ENCODE measurements around the gene GHRHR. TPM values are rescaled to one million over a fixed set of nuclear protein-coding genes. Genes with fewer than 3 reads are reported as not detected.

Gene GHRHR
- total and polyA plus RNA-seq, 2 experiments from 2014 or later, result 12.2 TPM; not detected in 1

- DNase-seq (ENCODE audit: low spot score), result no peak
- Histone ChIP-seq H3K9me3 (ENCODE audit: low read depth) (no peaks in the 10 kb centered on the region), H3K4me3 (no peak overlapping the region), H4K20me1 (ENCODE audit: insufficient read depth, poor library complexity, severe bottlenecking) (no peaks in the 10 kb centered on the region), H2AFZ (no peak overlapping the region), H3K4me1 (ENCODE audit: insufficient read depth) (peaks cover 9% of the 10 kb centered on the region), H3K9me2 (replicated peaks; ENCODE audit: insufficient read depth) (no peaks in the 10 kb centered on the region), H3K36me3 (replicated peaks; ENCODE audit: insufficient read depth, low read depth) (no peaks in the 10 kb centered on the region), H3K4me2 (no peak overlapping the region), H3K79me2 (no peaks in the 10 kb centered on the region), H3K27ac (no peak overlapping the region), H3K27me3 (peaks cover 19% of the 10 kb centered on the region)
- TF ChIP-seq EZH2 (IDR thresholded peaks at IDR 0.05; ENCODE audit: borderline replicate concordance) (no peak), EZH2phosphoT487 (IDR thresholded peaks at IDR 0.05; ENCODE audit: low read depth, severe bottlenecking, unreplicated experiment) (no peak)
- TF ChIP-seq, protein P1, sequence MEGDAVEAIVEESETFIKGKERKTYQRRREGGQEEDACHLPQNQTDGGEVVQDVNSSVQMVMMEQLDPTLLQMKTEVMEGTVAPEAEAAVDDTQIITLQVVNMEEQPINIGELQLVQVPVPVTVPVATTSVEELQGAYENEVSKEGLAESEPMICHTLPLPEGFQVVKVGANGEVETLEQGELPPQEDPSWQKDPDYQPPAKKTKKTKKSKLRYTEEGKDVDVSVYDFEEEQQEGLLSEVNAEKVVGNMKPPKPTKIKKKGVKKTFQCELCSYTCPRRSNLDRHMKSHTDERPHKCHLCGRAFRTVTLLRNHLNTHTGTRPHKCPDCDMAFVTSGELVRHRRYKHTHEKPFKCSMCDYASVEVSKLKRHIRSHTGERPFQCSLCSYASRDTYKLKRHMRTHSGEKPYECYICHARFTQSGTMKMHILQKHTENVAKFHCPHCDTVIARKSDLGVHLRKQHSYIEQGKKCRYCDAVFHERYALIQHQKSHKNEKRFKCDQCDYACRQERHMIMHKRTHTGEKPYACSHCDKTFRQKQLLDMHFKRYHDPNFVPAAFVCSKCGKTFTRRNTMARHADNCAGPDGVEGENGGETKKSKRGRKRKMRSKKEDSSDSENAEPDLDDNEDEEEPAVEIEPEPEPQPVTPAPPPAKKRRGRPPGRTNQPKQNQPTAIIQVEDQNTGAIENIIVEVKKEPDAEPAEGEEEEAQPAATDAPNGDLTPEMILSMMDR (IDR thresholded peaks at IDR 0.05; ENCODE audit: poor library complexity), result no peak
- 88% methylated on average over 7 of the region's 7 CpGs for WGBS (ENCODE audit: low lambda C conversion rate, missing lambda C conversion rate)
Measured at GRCh38 chr7:30985756-30986155, 22.0 kb downstream of the GHRHR start.

GRCh38 chr7:30986331-30986730 is 22.6 kb downstream of the GHRHR start:
- Histone ChIP-seq H3K4me1 (ENCODE audit: insufficient read depth) (peaks cover 9% of the 10 kb centered on the region), H2AFZ (no peak overlapping the region), H3K4me3 (no peak overlapping the region), H3K27ac (no peak overlapping the region), H3K36me3 (replicated peaks; ENCODE audit: insufficient read depth, low read depth) (no peaks in the 10 kb centered on the region), H4K20me1 (ENCODE audit: insufficient read depth, poor library complexity, severe bottlenecking) (no peaks in the 10 kb centered on the region), H3K4me2 (no peak overlapping the region), H3K27me3 (peaks cover 19% of the 10 kb centered on the region), H3K79me2 (no peaks in the 10 kb centered on the region), H3K9me3 (ENCODE audit: low read depth) (no peaks in the 10 kb centered on the region), H3K9me2 (replicated peaks; ENCODE audit: insufficient read depth) (no peaks in the 10 kb centered on the region)
- DNase-seq (ENCODE audit: low spot score), result no peak
- 87% methylated on average over 8 of the region's 8 CpGs for WGBS (ENCODE audit: low lambda C conversion rate, missing lambda C conversion rate)
- TF ChIP-seq EZH2 (IDR thresholded peaks at IDR 0.05; ENCODE audit: borderline replicate concordance) (no peak), EZH2phosphoT487 (IDR thresholded peaks at IDR 0.05; ENCODE audit: low read depth, severe bottlenecking, unreplicated experiment) (no peak)
- TF ChIP-seq, protein P1 (IDR thresholded peaks at IDR 0.05; ENCODE audit: poor library complexity), result no peak

- Histone ChIP-seq H2AFZ (no peak overlapping the region), H3K4me2 (no peak overlapping the region), H3K27me3 (peaks cover 19% of the 10 kb centered on the region), H3K79me2 (no peaks in the 10 kb centered on the region), H3K4me1 (ENCODE audit: insufficient read depth) (peaks cover 9% of the 10 kb centered on the region), H3K36me3 (replicated peaks; ENCODE audit: insufficient read depth, low read depth) (no peaks in the 10 kb centered on the region), H4K20me1 (ENCODE audit: insufficient read depth, poor library complexity, severe bottlenecking) (no peaks in the 10 kb centered on the region), H3K4me3 (no peak overlapping the region), H3K27ac (no peak overlapping the region), H3K9me3 (ENCODE audit: low read depth) (no peaks in the 10 kb centered on the region), H3K9me2 (replicated peaks; ENCODE audit: insufficient read depth) (no peaks in the 10 kb centered on the region)
- DNase-seq (ENCODE audit: low spot score), result no peak
- no peak for TF ChIP-seq EZH2phosphoT487 (IDR thresholded peaks at IDR 0.05; ENCODE audit: low read depth, severe bottlenecking, unreplicated experiment)
- TF ChIP-seq, protein P1 (IDR thresholded peaks at IDR 0.05; ENCODE audit: poor library complexity), result no peak
- TF ChIP-seq EZH2 (IDR thresholded peaks at IDR 0.05; ENCODE audit: borderline replicate concordance), result no peak
- whole genome bisulfite sequencing (ENCODE audit: low lambda C conversion rate, missing lambda C conversion rate), result 41% methylated on average over 14 of the region's 16 CpGs
Measured at GRCh38 chr7:30986738-30987137, 23.0 kb downstream of the GHRHR start.

- Histone ChIP-seq H2AFZ (no peak overlapping the region), H3K27ac (no peak overlapping the region), H4K20me1 (ENCODE audit: insufficient read depth, poor library complexity, severe bottlenecking) (no peaks in the 10 kb centered on the region), H3K4me1 (ENCODE audit: insufficient read depth) (peaks cover 9% of the 10 kb centered on the region), H3K9me3 (ENCODE audit: low read depth) (no peaks in the 10 kb centered on the region), H3K4me2 (no peak overlapping the region), H3K9me2 (replicated peaks; ENCODE audit: insufficient read depth) (no peaks in the 10 kb centered on the region), H3K79me2 (no peaks in the 10 kb centered on the region), H3K27me3 (peaks cover 19% of the 10 kb centered on the region), H3K4me3 (no peak overlapping the region), H3K36me3 (replicated peaks; ENCODE audit: insufficient read depth, low read depth) (no peaks in the 10 kb centered on the region)
- TF ChIP-seq, protein P1 (IDR thresholded peaks at IDR 0.05; ENCODE audit: poor library complexity), result no peak
- TF ChIP-seq EZH2 (IDR thresholded peaks at IDR 0.05; ENCODE audit: borderline replicate concordance) (no peak), EZH2phosphoT487 (IDR thresholded peaks at IDR 0.05; ENCODE audit: low read depth, severe bottlenecking, unreplicated experiment) (no peak)
- no peak for DNase-seq (ENCODE audit: low spot score)
- WGBS (ENCODE audit: low lambda C conversion rate, missing lambda C conversion rate), result 94% methylated on average over 3 of the region's 7 CpGs
Measured at GRCh38 chr7:30987178-30987577, 23.4 kb downstream of the GHRHR start.

Measured in hepatocyte (in vitro differentiated cells).